Stimulated activated naive CD8-positive, alpha-beta T cell treated with anti-CD3 and anti-CD28 coated beads, Interleukin-15, Interleukin-2, amounts not matched to agents 100 U/mL and 50 U/mL, for 24 hours (primary cell): ENCODE results near the gene BATF.
A peak's percentile ranks its signal among the peaks of the same experiment; 100 is the strongest.

Experiments used
- ATAC-seq: fragments of 150-1000 bp; cut with Tn5 transposase; one replicate; pipeline ENCODE4 v1.10.0; 2021
- DNase-seq: peaks from one replicate; pipeline ENCODE4 v3.0.0; 2021

The BATF gene

DNA sequence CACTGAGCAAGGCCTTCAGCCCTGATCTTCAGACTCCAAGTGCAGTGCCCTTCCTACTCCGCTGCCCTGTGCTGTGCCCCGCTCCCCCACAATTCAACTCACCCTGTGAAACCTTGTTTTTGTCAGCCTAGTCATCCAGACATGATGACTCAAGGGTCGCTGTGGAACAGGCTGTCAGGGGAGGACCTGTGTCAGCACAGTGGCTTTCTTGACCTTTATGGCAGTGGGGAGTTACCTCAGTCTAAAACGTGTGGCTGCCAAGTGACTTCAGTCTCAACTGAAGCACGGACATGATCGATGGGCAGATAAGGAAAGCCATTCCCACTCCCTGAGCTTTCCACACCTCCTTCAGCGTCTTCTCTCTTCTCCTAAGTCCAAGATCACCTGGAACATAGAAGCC, 39.8 kb downstream of the BATF start:
- DNase-seq = peak; percentile 77
- ATAC-seq = peak; percentile 74

DNA sequence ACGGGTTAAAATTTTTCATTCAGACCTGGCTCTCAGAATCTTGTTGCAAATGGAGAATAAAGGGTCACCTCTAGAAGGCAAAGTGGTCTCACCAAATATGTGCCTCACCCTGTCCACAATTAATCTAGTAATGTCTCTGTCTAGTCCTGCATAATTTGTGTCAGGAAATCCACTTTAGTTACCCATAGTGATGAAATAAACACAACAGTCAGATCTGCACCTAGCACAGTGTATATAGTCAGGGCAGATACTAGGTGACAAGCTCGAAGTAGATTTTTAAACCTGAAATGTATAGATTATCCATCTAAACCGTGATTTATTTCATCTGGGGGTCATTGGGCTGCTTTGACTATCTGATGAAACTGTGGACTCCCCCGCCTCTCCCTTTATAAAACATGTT, 40.2 kb downstream of the BATF start:
- DNase-seq (no peak), ATAC-seq (no peak)

DNA sequence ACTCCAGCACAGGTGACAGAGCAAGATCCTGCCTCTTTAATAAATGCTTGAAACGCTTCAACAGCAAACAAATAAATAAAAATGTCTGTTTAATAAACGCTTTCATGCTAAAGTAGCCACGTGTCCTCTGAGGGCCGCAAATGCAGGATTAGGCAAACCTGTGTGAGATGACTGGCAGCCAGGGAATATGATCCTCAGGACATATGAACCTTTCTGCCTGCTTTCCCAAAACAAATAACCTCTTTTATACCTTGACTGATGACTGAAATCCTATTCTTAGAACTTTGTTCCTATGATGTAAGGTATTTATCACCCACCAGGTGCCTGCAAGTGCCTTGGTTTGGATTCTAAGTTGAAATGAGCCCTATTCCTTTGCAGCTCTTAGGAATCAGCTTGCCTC, 41.7 kb downstream of the BATF start:
- DNase-seq = no peak
- ATAC-seq = no peak

DNA sequence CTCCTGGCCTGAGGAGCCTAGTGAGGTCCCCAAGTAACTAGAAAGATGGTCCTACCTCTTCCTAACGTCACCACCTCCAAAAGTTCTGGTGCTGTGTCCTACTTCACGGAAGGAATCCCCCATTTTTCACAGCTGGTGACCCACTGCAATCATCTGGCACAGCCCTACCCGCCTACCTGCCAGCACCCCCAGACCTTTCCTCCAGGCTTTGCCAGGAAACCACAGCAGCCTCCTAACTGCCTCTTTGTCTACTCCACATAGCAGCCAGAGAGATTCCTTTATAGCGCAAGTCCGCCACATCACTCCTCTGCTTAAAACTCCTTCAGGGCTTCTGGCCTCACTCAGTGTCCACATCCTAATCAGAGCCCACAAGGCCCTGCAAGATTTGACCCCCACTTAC, 42.8 kb downstream of the BATF start:
- DNase-seq (no peak), ATAC-seq (no peak)

DNA sequence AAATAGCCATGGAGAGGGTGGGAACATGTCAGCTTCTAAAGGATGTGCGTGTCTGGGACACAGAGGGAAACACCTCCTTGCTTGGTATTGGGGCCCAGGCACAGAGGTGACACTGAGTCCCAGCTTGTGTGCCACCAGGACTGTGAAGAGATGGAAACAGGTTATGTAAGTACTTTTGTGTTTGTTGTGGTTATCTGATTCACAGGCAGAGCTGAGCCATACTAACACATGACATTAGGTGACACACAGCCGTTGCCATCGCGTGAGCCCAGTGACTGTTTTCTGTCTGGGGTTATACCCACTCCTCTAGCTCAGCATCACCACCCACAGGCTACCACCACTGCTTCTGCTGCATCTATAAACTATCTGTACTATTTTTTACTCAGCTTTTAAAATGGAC, 44.1 kb downstream of the BATF start:
- peak; percentile 94 for ATAC-seq

DNA sequence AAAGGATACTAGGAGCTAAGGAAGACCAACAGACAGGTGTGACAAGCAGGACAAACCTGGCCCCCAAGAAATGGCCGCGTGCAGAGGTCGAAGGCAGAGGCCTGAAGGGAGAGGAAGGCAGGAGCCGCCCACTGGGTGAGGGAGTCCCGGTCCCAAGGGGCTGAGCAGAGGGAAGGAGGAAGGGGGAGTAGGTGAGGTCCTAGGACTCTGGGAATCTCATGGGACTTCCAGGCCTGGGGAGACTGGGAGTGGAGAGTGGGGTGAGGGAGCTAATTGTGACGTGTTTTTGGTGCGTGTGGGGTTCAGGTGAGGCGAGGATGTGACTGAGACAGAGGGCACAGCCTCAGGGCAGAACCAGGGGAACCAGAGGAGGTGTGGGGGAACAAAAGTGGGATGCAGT, 44.5 kb downstream of the BATF start:
- ATAC-seq (no peak), DNase-seq (no peak)

More for the DNA sequence above, 44.1 kb downstream of the BATF start:
- peak; percentile 76 for DNase-seq

DNA sequence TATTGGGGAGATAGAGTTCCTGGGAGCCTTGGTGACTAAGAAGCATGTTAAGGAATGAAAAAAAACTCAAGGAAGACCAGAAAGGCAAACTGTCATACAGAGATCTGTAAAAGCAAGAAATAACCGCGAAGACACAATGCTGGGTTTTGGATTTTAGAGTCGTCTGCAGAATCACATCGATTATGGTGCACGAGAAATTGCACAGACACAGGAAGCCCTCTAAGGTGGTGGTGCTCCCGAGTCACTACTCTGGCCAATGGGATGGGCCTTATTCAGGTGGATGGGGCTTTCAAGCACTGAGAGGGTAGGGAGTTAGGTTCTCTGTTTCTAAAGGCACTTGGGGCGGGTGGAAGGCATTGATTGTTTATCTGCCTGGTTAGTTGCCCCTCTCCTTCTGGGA, 45.9 kb downstream of the BATF start:
- no peak for DNase-seq

DNA sequence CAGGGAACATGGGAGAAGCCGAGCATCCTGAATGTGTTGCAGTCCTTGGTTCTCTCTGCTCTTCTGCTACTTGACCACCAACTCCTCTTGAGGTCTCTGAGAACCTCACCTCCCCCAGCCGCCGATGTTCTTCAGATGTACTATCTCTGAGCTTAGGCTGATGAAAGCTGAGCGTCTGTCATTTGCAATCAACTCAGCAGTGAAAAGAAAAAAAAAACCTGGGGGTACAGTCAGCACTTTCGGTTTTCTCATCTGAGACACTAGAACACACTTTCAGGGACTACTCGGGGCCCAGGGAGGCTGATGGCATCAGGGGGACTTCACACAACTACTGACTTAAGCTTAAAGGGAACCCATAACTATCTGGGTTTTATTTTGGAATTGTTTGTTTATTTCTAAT, 46.5 kb downstream of the BATF start:
- DNase-seq (no peak), ATAC-seq (no peak)

More for the DNA sequence above, 45.9 kb downstream of the BATF start:
- no peak for ATAC-seq

DNA sequence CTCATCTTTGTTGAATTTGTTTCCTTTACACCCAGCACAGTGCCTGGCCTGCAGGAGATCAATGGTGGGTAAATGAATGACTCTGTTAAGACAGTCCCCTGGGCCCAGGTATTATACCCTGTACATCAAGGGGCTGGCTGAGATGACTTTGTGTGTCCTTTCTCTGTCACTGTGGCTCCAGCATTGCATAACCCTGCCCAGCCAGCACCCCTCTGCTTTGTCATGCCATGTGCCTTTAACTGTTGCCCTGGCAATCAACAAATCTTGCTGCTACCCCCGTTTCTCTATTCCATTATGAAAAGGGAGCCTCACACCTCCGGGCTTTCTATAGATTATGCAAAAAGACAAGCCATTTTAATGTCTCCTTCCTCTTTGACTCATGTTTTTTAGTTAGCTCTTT, 48.5 kb downstream of the BATF start:
- no peak for ATAC-seq

DNA sequence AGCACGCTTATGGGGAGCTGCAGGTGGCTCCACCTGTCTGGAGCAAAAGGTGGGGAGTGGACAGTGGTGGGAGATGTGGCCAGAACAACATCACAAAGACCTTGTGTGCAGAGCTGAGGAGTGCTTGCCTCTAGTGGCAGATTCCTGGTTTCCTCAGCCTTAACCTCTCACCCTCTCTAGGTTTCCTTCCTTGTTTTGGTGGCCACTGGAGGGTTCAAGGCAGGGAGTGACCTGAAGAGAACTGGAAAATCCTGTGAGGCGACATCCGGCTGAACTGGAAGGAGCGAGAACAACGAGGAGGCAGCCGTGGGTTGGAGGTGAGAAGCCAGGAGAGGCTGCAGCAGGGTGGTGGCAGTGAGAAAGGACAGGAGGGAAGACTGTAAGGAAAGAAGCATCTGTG, 49.8 kb downstream of the BATF start:
- ATAC-seq (no peak), DNase-seq (no peak)

More for the DNA sequence above, 48.5 kb downstream of the BATF start:
- no peak for DNase-seq

DNA sequence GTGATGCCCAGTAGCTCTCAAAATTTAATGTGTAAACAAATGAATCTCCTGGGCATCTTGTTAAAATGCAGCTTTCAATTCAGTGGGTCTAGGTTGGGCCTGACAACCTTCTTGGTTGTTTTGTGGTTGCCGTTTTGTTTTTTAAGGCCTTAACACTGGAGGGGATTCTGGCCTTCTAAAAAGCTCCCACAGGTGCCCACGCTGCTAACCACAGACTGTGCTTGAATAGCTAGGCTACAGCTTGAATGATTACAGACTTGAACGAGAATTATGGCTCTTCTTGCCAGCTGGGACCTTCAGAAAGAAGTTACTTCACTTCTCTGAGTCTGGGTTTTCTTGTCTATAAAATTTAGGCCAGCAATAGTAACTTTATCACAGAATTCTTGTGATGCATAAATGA, 54.8 kb downstream of the BATF start:
- DNase-seq (no peak), ATAC-seq (no peak)

DNA sequence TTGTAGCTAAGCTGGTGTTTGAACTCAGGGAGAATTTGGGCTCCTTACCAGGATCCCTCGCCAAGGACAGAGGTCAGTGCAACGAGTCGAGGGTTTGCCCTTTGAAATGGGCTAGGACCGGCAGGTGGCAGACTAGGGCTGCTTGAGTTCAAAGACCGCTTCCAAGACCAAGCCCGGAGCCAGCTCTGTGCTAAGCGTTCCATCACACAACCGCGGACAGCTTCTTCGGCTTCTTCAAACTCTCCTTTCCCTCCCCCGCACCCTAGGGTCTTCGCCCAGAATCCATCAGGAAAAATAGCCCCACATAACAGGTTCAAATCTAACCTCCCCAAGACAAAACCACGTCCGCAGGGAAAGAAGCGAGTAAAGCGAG, 55.4 kb downstream of the BATF start:
- DNase-seq (peak; percentile 78), ATAC-seq (peak; percentile 95)

DNA sequence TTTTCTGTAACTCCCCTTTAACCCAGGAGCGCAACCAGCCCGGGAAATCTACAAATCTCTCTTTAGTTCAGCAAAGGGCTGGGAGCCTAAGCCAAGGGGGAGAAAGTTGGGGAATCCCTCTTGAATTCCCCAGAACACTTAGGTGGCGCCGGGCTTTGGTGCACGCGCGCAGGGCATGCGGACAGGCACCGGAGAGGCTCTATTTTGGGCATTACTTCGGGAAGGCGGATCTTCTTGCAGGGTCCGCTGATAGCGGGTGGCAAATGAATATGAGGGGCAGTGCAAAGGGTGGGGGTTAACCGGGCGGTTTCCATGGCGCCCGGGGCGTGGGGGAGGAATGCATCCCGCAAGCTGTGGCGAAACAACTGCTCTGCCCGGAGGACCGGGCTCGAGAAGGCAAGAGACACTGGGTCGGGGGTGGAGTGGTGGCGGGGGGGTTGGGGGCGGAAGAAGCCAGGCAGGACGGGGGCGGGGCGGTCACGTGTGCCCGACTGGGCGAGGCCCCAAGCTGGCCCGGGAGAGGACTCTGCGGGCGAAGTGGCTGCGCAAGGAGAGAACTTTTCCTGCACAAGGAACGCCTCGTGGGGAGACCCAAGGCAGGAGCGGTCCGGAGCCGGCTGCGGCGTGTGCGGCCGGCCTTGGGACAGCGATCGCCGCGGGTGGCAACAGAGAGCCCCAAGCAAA, 56.0 kb downstream of the BATF start, which contains the start of gene FLVCR2:
Gene FLVCR2 (plus strand): TSS at position 519 of the 684 bp plus-strand sequence. CDS start 353 bp downstream, outside the sequence.
- DNase-seq (peak; percentile 61), ATAC-seq (peak; percentile 65)

DNA sequence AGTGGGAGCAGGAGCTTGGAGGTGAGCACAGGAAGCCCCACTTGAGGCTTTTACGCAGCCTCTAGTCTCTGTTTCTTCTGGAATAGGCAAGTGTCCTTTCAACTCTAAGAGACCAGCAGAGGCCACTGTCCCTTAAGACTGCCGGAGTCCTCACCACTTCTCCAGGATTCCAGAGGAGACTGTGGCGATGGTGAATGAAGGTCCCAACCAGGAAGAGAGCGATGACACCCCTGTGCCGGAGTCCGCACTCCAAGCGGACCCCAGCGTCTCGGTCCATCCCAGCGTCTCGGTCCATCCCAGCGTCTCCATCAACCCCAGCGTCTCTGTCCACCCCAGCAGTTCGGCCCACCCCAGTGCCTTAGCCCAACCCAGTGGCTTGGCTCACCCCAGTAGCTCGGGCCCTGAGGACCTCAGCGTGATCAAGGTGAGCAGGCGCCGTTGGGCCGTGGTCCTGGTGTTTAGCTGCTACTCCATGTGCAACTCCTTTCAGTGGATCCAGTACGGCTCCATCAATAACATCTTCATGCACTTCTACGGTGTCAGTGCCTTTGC, 56.6 kb downstream of the BATF start:
- no peak for DNase-seq
- ATAC-seq = peak; percentile 5

DNA sequence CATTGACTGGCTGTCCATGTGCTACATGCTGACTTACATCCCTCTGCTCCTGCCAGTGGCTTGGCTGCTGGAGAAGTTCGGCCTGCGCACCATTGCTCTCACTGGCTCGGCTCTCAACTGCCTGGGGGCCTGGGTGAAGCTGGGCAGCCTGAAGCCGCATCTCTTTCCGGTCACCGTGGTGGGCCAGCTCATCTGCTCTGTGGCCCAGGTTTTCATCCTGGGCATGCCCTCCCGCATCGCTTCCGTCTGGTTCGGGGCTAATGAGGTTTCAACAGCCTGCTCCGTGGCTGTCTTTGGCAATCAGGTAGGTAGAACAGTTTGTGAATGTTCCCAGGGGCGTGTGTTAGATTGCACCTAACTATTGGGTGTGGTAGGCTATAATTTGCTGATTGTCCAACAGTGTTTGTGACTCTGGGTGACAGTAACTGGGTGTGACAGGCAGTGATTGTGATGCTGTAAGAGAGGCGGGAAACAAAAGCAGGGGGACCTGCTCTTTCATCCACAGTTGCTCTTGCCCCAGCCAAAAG, 57.1 kb downstream of the BATF start:
- DNase-seq (no peak), ATAC-seq (no peak)

DNA sequence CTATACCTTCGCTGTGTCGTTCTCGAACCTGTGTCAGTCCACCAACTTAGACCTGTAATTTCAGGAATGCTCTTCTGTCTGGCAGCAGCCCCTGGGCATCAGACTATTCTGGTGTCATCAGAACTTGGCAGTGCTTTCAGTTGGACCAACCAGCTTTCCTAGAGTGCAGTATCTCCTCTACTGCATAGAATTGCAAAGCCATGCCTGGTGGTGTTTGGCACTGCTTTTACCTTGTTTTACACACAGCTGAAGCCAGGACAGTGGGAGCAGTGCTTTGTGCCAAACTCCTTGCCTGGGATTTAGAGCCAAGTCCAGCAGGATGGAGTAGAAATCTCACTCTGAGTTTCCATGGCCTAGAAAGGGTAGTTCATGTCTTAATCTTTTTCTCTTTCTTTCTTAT, 57.6 kb downstream of the BATF start:
- ATAC-seq = no peak
- no peak for DNase-seq

DNA sequence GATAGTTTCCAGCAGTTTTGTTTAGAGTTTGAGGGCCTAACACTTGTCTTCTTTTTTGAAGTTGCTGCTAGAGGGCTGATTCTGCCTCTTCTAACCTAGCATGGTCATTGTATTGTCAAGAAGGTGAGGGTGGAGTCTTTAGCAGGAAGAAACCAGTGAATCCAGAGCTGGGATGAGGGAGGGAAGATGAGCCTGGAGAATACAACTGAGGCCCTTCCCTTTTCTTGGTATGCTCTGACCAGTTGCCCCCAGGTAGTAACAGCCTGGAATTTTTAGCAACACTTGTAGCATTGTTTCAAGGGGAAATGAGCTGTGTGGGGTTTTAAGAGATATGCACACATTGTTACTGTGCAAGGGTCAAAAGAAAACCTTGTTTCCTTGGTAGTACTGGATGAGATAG, 65.1 kb downstream of the BATF start:
- no peak for DNase-seq
- ATAC-seq = no peak

DNA sequence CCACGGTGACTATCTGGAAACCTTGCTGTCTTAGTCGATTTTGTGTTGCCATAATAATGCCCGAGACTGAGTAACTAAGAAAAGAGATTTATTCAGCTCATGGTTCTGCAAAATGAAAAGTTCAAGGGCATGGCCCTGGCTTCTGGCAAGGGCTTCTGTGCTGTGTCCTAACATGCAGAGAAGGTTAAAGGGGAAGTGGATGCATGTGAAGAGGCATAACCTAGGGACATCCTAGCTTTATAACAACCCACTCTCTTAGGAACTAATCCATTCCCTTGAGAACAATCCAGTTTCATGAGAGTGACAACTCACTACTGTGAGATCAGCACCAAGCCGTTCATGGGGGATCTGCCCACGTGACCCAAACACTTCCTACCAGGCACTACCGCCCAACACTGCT, 67.7 kb downstream of the BATF start:
- ATAC-seq = no peak
- no peak for DNase-seq

DNA sequence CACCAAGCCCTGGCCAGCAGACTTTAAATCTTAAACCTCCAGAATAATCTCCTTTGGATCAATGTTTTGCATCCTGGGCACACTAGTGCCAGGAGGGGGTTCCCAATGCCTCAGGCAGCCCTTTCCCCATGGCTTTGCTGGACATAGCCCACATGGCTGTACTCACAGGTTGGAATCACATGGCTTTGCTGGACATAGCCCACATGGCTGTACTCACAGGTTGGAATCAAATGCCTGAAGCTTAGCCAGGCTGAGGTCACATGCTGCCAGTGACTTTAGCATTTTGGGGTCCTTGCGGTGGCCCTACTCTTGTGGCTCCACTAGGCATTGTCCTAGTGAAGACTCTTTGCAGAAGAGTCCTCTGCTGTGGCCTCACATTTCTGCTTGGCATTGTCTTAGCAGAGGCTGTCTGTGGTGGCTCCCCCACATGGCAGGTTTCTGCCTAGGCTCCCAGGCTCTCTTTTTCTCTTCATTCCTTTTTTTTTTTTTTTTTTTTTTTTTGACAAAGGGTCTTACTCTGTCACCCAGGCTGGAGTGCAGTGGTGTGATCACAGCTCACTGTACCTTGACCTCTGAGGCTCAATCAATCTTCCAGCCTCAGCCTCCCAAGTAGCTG, 69.2 kb downstream of the BATF start:
- DNase-seq (no peak), ATAC-seq (no peak)

DNA sequence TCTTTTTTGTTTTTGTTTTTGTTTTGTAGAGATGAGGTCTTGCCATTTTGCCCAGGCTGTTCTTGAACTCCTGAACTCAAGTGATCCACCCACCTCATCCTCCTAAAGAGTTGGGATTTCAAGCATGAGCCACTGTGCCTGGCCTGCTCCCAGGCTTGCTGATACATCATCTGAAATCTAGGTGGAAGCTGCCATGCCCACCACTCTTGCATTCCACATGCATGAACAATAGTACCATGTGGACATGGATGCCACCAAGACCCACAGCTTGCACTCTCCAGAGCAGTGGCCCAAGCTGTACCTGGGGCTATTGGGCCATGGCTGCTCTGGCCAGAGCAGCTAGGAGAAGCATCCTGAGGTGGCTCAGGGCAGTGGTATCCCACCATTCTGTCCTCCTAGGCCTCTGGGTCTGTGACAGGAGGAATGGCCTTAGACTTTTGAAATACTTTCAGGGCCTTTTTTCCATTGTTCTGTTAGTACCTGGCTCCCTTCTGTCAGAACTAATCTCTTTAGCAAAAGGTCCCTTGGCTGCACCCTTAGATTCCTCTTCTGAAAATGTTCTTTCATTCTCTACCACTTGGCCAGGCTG, 69.8 kb downstream of the BATF start:
- ATAC-seq (no peak), DNase-seq (no peak)

DNA sequence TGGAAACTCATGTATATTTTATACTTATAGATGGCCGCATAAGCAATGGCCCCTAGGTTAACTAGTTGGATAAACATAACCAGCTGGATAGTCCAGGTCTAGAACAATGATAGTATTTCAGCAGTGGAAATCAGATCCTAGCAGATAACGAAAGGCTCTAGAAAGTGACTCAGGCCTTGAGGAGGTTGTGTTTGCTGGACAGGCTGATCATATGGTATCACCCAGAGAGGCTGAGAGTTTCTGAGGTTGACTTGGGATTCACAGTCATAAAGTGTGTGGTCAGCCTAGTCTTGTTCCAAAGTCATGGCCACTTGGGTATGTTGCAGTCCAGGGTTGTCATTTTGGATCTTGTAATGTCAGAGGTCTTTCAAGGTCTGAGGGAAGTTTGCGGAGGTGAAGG, 73.0 kb downstream of the BATF start:
- ATAC-seq (no peak), DNase-seq (no peak)
